LNCAP (cell line): ENCODE measurements around the gene PRRG2.

ENCODE experiments used
- TF ChIP-seq, protein P1 (sequence below): fragments of 450-650 bp; IDR thresholded peaks from 2 replicates; pipeline ENCODE4 v1.5.1; 2017; ENCODE audit warnings: mild to moderate bottlenecking

Gene PRRG2

DNA sequence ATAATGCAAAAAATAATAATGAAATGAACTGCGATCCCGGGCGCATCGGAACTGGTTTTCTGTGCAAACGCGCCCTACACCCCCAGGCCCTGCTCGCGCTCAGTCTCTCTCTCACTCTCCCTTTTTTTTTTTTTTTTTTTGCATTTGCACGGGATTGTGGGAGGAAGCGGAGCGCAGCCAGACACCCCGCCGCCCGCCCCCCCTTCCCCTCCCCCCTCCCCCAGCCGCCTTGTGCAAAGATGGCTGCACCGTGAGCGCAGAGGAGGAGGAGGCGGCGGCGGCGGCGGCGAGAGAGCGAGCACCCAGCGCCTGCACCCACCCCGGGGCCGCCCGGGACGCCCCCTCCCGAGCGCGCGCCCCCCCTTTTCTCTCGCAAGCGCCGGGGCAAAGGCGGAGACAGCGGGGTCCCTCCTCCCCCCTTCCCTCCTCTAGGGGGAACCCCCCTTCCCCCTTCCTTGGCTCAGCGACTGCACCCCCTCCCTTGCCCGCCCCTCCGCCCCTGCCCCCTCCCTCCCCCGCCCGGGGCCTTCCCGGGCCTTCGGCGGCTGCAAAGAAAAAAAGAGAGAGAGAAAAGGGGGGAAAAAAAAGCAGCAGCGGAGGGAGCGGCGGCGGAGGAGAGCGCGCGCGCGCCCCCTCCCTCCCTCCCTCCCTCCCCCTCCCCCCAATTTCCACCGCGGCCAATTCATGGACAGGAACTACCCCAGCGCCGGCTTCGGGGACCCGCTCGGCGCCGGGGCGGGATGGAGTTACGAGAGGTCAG lies 10.0 kb downstream of the PRRG2 start, which contains the start of gene PRR12:
PRR12 (plus strand) TSS at position 212 of the 760 bp plus-strand sequence; CDS start at position 685, 473 bp downstream.
- TF ChIP-seq, protein P1, sequence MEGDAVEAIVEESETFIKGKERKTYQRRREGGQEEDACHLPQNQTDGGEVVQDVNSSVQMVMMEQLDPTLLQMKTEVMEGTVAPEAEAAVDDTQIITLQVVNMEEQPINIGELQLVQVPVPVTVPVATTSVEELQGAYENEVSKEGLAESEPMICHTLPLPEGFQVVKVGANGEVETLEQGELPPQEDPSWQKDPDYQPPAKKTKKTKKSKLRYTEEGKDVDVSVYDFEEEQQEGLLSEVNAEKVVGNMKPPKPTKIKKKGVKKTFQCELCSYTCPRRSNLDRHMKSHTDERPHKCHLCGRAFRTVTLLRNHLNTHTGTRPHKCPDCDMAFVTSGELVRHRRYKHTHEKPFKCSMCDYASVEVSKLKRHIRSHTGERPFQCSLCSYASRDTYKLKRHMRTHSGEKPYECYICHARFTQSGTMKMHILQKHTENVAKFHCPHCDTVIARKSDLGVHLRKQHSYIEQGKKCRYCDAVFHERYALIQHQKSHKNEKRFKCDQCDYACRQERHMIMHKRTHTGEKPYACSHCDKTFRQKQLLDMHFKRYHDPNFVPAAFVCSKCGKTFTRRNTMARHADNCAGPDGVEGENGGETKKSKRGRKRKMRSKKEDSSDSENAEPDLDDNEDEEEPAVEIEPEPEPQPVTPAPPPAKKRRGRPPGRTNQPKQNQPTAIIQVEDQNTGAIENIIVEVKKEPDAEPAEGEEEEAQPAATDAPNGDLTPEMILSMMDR, result no peak

DNA sequence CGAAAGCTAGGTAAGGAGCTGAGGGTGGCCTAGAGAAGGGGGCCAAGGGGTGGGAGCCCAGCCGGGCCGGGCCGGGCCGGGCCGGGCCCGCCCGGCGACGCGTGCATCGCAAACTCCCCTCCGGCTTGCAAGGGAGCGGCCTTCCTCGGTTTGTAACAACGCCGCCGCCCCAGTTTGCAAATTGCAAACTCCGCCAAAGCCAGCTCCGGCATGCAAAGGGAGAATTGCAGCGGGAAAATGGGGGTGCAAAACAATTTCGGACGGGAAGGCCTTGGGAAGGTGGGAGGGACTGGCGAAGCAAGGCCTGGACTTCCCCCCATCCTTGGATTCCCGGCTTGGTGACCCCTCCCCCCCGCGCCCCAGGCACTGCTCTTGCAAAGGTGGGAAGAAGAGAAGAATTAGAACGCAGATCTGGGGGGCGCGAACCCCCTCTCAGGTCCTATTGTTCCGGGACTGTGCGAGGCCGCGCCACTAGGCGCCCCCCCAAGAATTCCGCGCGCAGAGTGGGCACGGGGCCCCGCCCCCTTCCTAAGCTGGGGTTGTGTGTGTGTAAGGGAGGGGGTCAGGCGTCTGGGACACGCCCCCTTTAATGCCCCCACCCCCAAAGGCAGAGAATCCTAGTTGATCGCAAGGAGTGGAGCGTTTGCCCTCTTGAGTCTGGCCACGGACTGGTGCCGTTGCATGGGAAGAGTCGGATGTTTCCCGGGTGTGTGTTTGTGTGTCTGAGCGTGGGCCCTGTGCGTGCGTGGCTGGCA lies 10.8 kb downstream of the PRRG2 start:
- TF ChIP-seq, protein P1, result no peak

DNA sequence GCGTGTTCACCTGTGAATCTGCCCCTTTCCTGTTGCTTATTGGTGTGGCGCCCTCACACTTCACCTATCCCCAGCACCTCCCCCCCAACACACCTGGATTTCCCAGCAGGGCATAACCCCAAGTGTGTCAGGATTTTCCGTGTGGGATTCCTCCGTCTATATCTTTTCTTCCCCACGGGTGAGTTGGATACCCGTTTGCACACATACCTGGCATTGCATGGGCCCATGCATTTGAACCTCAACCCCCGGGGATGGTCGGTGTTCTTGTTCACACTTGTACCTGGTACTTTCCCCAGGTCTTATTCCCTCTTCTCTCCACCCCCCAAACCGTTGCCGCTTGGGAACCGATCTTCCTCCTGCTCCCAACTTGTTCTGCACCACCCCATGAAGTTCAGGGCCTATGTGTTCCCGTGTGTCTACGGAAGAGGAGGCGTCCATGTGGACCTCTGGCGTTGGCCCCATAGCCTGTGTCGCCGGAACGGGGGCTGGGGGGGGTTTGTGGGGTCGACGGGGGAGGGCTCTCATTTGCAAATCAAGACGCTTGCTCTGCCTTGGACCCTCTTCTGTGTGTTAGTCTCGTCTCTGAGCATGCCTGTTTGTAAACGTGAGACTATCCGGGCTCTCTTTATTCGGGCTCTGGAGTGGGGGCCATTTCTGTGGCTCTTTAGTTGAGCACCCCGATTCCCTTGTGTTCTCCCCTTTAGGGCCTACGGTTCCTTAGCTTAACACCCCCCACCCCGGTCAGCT lies 11.5 kb downstream of the PRRG2 start:
- TF ChIP-seq, protein P1, result no peak

DNA sequence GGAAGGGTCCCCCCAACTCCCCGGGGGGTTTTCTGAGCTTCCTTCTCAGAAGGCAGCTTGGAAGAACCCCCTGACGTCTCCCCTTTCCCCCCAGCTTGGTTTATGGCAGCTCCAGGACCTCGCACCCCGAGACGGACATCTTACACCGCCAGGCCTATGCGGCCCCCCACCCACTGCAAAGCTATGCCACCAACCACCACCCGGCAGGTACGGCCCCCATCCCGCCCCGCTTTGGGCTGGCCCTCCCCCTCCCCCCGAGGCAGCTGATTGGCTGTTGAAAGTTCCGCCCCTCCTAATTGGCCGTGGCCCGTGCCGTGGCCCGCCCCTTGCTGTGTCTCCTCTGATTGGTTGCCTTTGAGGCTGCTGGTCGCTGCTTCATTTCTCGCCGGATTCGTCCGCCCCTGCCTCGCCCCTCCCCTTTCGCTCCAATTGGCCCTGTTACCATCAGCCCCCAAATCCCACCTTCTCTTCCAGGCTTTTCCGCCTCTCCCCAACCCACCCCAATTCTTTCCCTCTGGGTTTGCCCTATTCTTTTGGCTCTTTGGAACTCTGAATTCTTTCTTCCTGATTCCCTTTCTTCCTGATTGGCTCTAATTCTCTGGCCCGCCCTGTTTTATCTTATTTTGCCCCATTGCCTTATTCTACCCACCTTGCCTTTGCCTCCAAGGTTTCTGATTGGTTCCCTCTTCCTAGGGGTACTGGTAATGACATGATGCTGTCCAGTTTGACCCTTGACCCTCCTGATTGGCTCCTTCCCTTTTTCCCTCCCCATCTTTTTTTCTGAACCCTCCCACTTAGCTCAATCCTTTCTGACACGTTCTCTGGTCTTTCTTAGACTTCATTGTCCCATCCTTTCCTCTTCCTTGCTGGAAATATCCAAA lies 12.4 kb downstream of the PRRG2 start:
- TF ChIP-seq, protein P1, result no peak

DNA sequence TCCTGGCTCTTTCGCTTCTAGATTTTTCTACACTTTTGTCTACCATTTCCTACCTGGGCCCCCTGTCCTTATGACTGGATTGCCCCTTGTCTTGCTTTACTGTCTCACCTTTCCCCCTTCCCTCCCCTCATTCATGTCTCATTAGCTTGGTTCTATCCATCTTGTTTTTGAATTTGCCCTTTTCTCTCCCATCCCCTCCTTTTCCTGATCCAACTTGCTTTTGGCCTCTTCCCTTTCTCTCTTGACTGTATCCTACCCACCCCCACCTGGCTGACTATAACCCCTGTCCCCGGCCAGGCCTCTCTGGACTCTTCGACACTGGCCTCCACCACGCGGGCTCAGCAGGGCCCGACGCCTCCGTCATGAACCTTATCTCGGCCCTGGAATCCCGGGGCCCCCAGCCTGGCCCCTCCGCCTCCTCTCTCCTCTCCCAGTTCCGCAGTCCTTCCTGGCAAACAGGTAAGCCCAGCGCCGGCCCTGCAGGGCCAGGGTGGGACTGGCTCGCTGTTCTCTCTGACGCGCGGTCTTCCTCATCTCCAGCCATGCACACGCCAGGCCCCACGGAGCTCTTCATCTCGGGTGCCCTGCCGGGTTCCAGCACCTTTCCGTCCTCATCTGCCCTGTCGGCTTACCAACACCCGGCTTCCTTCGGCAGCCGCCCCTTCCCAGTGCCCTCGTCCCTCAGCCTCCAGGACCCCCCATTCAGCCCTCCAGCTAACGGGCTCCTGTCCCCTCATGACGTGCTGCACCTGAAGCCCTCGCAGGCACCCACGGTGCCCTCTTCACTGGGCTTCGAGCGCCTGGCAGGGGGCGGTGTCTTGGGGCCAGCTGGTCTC lies 13.3 kb downstream of the PRRG2 start:
- TF ChIP-seq, protein P1, result no peak

DNA sequence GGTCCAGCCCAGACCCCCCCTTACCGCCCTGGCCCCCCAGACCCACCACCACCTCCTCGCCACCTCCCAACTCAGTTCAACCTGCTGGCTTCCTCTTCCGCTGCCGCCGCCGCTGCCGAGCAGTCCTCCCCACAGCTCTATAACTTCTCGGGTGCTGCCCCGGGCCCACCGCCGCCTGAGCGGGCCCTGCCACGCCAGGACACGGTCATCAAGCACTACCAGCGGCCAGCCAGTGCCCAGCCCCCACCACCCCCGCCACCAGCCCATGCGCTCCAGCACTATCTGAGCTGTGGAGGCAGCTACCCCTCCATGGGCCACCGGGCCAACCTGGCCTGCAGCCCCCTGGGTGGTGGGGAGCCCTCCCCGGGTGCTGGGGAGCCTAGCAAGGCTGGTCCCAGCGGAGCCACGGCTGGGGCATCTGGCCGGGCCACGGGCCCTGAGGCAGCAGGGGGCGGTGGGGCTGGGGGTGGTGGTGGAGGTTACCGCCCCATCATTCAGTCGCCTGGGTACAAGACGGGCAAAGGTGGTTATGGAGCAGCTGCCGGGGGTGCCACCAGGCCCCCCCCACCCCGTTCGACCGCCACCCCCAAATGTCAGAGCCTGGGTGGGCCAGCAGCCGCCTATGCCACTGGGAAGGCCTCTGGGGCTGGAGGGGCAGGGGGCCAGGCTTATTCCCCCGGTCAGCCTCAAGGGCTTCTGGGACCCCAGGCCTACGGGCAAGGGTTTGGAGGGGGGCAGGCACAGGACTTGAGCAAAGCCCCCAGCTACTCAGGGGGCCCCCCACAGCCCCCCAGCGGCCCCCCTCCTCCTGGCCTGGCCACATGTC lies 14.1 kb downstream of the PRRG2 start:
- TF ChIP-seq, protein P1, result no peak
